IMR-90 (cell line): Measurements from ENCODE around the gene SEC23IP. TPM values are rescaled to one million over a fixed set of nuclear protein-coding genes. Genes with fewer than 3 reads are reported as not detected.

Experiments used
- ATAC-seq: fragments of 200-7000 bp; cut with Tn5 transposase; 2 replicates; pipeline ENCODE4 v1.9.1; 2020; ENCODE audit warnings: low read depth, mild to moderate bottlenecking, moderate library complexity
- BruUV-seq: library from RNA; stranded (reverse); fragments of 400-500 nt; replicated peaks from 2 replicates; lab custom pipeline; 2021; lab: Mats Ljungman, UMichigan
- CTCF ChIA-PET: fragments of 300-600 bp; formaldehyde crosslinking; extraction: SDS; loops from one replicate; lab custom pipeline; 2021; ENCODE audit warnings: antibody characterized with exemption; lab: Yijun Ruan, JAX
- POLR2A ChIA-PET: fragments of 300-600 bp; sonication (Branson Sonifier 250); formaldehyde crosslinking; loops from one replicate; lab custom pipeline; 2022; ENCODE audit warnings: antibody characterized with exemption; ENCODE audit not compliant: unreplicated experiment; lab: Charles Lee
- DNase-seq: peaks from one replicate; pipeline ENCODE4 v3.0.0; 2013
- H2AFZ ChIP-seq: replicated peaks from 2 replicates; pipeline ENCODE3; 2013; ENCODE audit warnings: low read length, mild to moderate bottlenecking; ENCODE audit not compliant: poor library complexity
- H2AK5ac ChIP-seq: 2 replicates; pipeline ENCODE4 v1.6.1; 2013; ENCODE audit warnings: low read depth, low read length, inconsistent platforms
- H2AK9ac ChIP-seq: replicated peaks from 2 replicates; pipeline ENCODE3; 2013; ENCODE audit warnings: mild to moderate bottlenecking, low read depth, low read length, moderate library complexity; ENCODE audit not compliant: poor library complexity
- H2BK120ac ChIP-seq: 2 replicates; pipeline ENCODE4 v1.6.1; 2013; ENCODE audit warnings: low read depth, low read length, inconsistent platforms
- H2BK15ac ChIP-seq: 3 replicates; pipeline ENCODE4 v1.6.1; 2013; ENCODE audit warnings: low read depth, low read length, inconsistent platforms
- H2BK20ac ChIP-seq: 2 replicates; pipeline ENCODE4 v1.6.1; 2013; ENCODE audit warnings: low read depth, mild to moderate bottlenecking, inconsistent platforms, low read length, moderate library complexity
- H2BK5ac ChIP-seq: 2 replicates; pipeline ENCODE4 v1.6.1; 2013; ENCODE audit warnings: mild to moderate bottlenecking, low read depth, low read length, inconsistent platforms; ENCODE audit not compliant: poor library complexity, severe bottlenecking
- H3K14ac ChIP-seq: replicated peaks from 2 replicates; pipeline ENCODE4 v1.6.1; 2013; ENCODE audit warnings: low read depth, low read length, inconsistent platforms
- H3K18ac ChIP-seq: 2 replicates; pipeline ENCODE4 v1.6.1; 2013; ENCODE audit warnings: low read depth, low read length, control low read depth
- H3K23ac ChIP-seq: 2 replicates; pipeline ENCODE4 v1.6.1; 2013; ENCODE audit warnings: low read depth, low read length, inconsistent platforms
- H3K27ac ChIP-seq: 2 replicates; pipeline ENCODE4 v1.5.1; 2013; ENCODE audit warnings: mild to moderate bottlenecking, control low read depth, low read length; ENCODE audit not compliant: insufficient read depth
- H3K27me3 ChIP-seq: 2 replicates; pipeline ENCODE4 v1.6.1; 2013; ENCODE audit warnings: low read length; ENCODE audit not compliant: control insufficient read depth, insufficient read depth
- H3K36me3 ChIP-seq: 2 replicates; pipeline ENCODE4 v1.6.1; 2013; ENCODE audit warnings: low read length, mixed read lengths; ENCODE audit not compliant: control insufficient read depth, insufficient read depth
- H3K4ac ChIP-seq: 2 replicates; pipeline ENCODE4 v1.6.1; 2013; ENCODE audit warnings: low read depth, low read length, inconsistent platforms
- H3K4me1 ChIP-seq: 2 replicates; pipeline ENCODE4 v1.6.1; 2013; ENCODE audit warnings: low read length, mixed read lengths; ENCODE audit not compliant: control insufficient read depth, insufficient read depth
- H3K4me2 ChIP-seq: 2 replicates; pipeline ENCODE4 v1.6.1; 2013; ENCODE audit warnings: low read depth, mild to moderate bottlenecking, control low read depth, low read length, moderate library complexity
- H3K4me3 ChIP-seq: 2 replicates; pipeline ENCODE4 v1.5.1; 2013; ENCODE audit warnings: low read depth, mild to moderate bottlenecking, control low read depth, low read length, moderate library complexity; ENCODE audit not compliant: insufficient read depth
- H3K56ac ChIP-seq: 2 replicates; pipeline ENCODE4 v1.6.1; 2013; ENCODE audit warnings: low read length, inconsistent platforms; ENCODE audit not compliant: insufficient read depth; ENCODE audit errors: extremely low read depth
- H3K79me1 ChIP-seq, 2 experiments: 2 replicates each; pipeline ENCODE4 v1.6.1; 2013; ENCODE audit warnings: low read length in 2 of 2, inconsistent platforms in 1 of 2, low read depth in 1 of 2
- H3K9ac ChIP-seq: 2 replicates; pipeline ENCODE4 v1.6.1; 2013; ENCODE audit warnings: low read depth, low read length, control low read depth
- H3K9me1 ChIP-seq: 2 replicates; pipeline ENCODE4 v1.6.1; 2013; ENCODE audit warnings: low read length, inconsistent platforms; ENCODE audit not compliant: insufficient read depth
- H3K9me3 ChIP-seq: 2 replicates; pipeline ENCODE4 v1.6.1; 2013; ENCODE audit warnings: low read length; ENCODE audit not compliant: control insufficient read depth, insufficient read depth
- H4K20me1 ChIP-seq: 2 replicates; pipeline ENCODE4 v1.6.1; 2013; ENCODE audit warnings: low read length, inconsistent platforms; ENCODE audit not compliant: insufficient read depth
- H4K5ac ChIP-seq: 2 replicates; pipeline ENCODE4 v1.6.1; 2013; ENCODE audit warnings: mild to moderate bottlenecking, low read depth, low read length, control low read depth
- H4K8ac ChIP-seq, 2 experiments: 2 replicates each; pipeline ENCODE4 v1.6.1; 2013; ENCODE audit warnings: low read depth in 2 of 2, low read length in 2 of 2, control low read depth in 1 of 2, inconsistent platforms in 1 of 2
- H4K91ac ChIP-seq: 2 replicates; pipeline ENCODE4 v1.6.1; 2013; ENCODE audit warnings: low read depth, low read length, inconsistent platforms; ENCODE audit not compliant: insufficient read depth
- BHLHE40 ChIP-seq: fragments of 150-350 bp; IDR thresholded peaks from 2 replicates; pipeline ENCODE4 v1.6.1; 2016; ENCODE audit warnings: mild to moderate bottlenecking, low read depth, low read length
- CEBPB ChIP-seq: IDR thresholded peaks from 2 replicates; pipeline ENCODE4 v1.6.1; 2012; ENCODE audit warnings: low read depth, low read length, improper control_type of control experiment
- CHD1 ChIP-seq: IDR thresholded peaks from 2 replicates; pipeline ENCODE4 v1.6.1; 2012; ENCODE audit warnings: low read depth, low read length, improper control_type of control experiment
- CTCF ChIP-seq: conservative IDR thresholded peaks from 2 replicates; pipeline ENCODE4 v1.5.1; 2012; ENCODE audit warnings: mild to moderate bottlenecking, low read depth, low read length, improper control_type of control experiment
- ELK1 ChIP-seq: fragments of 150-350 bp; IDR thresholded peaks from 2 replicates; pipeline ENCODE4 v1.6.1; 2016; ENCODE audit warnings: low read depth, mild to moderate bottlenecking, low read length, moderate library complexity, borderline replicate concordance
- FOS ChIP-seq: fragments of 150-350 bp; IDR thresholded peaks from 2 replicates; pipeline ENCODE4 v1.6.1; 2016; ENCODE audit warnings: low read depth, low read length
- MXI1 ChIP-seq: IDR thresholded peaks from 2 replicates; pipeline ENCODE4 v1.6.1; 2012; ENCODE audit warnings: low read depth, mild to moderate bottlenecking, low read length, moderate library complexity, borderline replicate concordance
- POLR2A ChIP-seq: IDR thresholded peaks from 2 replicates; pipeline ENCODE4 v1.6.1; 2012; ENCODE audit warnings: mild to moderate bottlenecking, low read depth, low read length
- RAD21 ChIP-seq: IDR thresholded peaks from 2 replicates; pipeline ENCODE4 v1.6.1; 2012; ENCODE audit warnings: low read length, improper control_type of control experiment
- RCOR1 ChIP-seq: IDR thresholded peaks from 2 replicates; pipeline ENCODE4 v1.6.1; 2012; ENCODE audit warnings: mild to moderate bottlenecking, low read length, improper control_type of control experiment; ENCODE audit not compliant: insufficient replicate concordance
- RFX5 ChIP-seq: IDR thresholded peaks from 2 replicates; pipeline ENCODE4 v1.8.0; 2012; ENCODE audit warnings: low read depth, mild to moderate bottlenecking, low read length, moderate library complexity
- SMC3 ChIP-seq: fragments of 150-350 bp; IDR thresholded peaks from 2 replicates; pipeline ENCODE4 v1.6.1; 2016; ENCODE audit warnings: low read depth, mild to moderate bottlenecking, antibody characterized with exemption, low read length, moderate library complexity
- USF2 ChIP-seq: fragments of 150-350 bp; IDR thresholded peaks from 2 replicates; pipeline ENCODE4 v1.6.1; 2017; ENCODE audit warnings: mild to moderate bottlenecking, antibody characterized with exemption, low read length, low read depth
- WGBS, 2 experiments: methylation state at CpG; one replicate each; pipeline versions ENCODE4 v1.1.5 to v1.1.7; 2013; ENCODE audit warnings: missing lambda C conversion rate in 2 of 2; ENCODE audit not compliant: insufficient read length in 1 of 2; ENCODE audit errors: extremely low coverage in 2 of 2; 5-methylcytosine and 5-hydroxymethylcytosine counted together
- dilution Hi-C: fragments of 300-500 bp; cut with HindIII; formaldehyde crosslinking; loops from one replicate; pipeline ENCODE4 v1.14.3; 2018; ENCODE audit warnings: low sequenced_read_pairs; ENCODE audit not compliant: unreplicated experiment
- in situ Hi-C: fragments of 300-500 bp; cut with MboI; formaldehyde crosslinking; loops from 3 replicates; pipeline ENCODE4 v1.14.3; 2019; ENCODE audit warnings: low sequenced_read_pairs, inconsistent platforms, mixed read lengths
- intact Hi-C: fragments of 100-400 bp; cut with micrococcal nuclease; formaldehyde crosslinking; loops from 2 replicates; pipeline ENCODE4 v1.10.0; 2022
- polyA plus RNA-seq, 3 experiments: library from polyadenylated mRNA; depleted of rRNA; stranded (reverse); fragments of >200 nt; gene quantifications; 2 replicates each; pipeline ENCODE4 v1.2.3, GENCODE V29; 2012; ENCODE audit warnings: low replicate concordance in 1 of 3
- total RNA-seq: library from RNA; depleted of rRNA; stranded (reverse); fragments of >200 nt; gene quantifications from 2 replicates; pipeline ENCODE4 v1.2.3, GENCODE V29; 2012

Gene SEC23IP
- total and polyA plus RNA-seq, 2 of the 4 experiments (the other 2 are of a cell fraction) = 37.4 to 39.8 TPM

- dilution Hi-C loops = no loop called here
- Histone ChIP-seq H3K27ac (peak overlapping the region; percentile 66), H4K8ac (peak overlapping the region; percentile 91 to 93), H2BK20ac (no peak overlapping the region), H3K4me1 (no peaks in the 10 kb centered on the region; the same call in 1 of the 2 replicates), H3K4me2 (peak overlapping the region; percentile 90), H4K5ac (peak overlapping the region; percentile 86), H4K20me1 (peaks cover 32% of the 10 kb centered on the region), H2BK15ac (no peak overlapping the region), H3K23ac (peak overlapping the region; percentile 80), H3K14ac (peak overlapping the region; percentile 75), H3K9me1 (peaks cover 6% of the 10 kb centered on the region; the same call in 1 of the 2 replicates), H2BK5ac (peak overlapping the region; percentile 52), H3K36me3 (no peaks in the 10 kb centered on the region), H3K4ac (peak overlapping the region; percentile 68), H3K9ac (peak overlapping the region; percentile 69), H2BK120ac (0 out of 2 replicates have a peak overlapping the region, but pooled peaks have one; percentile 3), H3K27me3 (no peaks in the 10 kb centered on the region), H3K4me3 (peak overlapping the region; percentile 55), H3K18ac (peak overlapping the region; percentile 10), H3K9me3 (no peaks in the 10 kb centered on the region), H2AFZ (peak overlapping the region; percentile 95), H4K91ac (peak overlapping the region; percentile 53), H2AK5ac (no peak overlapping the region), H3K79me1 (peaks cover 6 to 17% of the 10 kb centered on the region in 2 experiments; a peak in 2 of 4 replicates), H3K56ac (peak overlapping the region; percentile 63), H2AK9ac (peak overlapping the region; percentile 74)
- DNase-seq (peak; percentile 80), ATAC-seq (peak; percentile 96)
- CTCF ChIA-PET = interaction anchor here (0.6 to 2.2 kb wide), 6 partner anchors 13 to 290 kb away, joined by 3 to 14 read pairs (median 4); no protein-coding TSS in a partner anchor
- WGBS, 2 experiments = 5% methylated on average over 19 of the region's 75 CpGs; no CpG with 5 or more reads in 1 of the 2 experiments
- no TSS peak for BruUV-seq
- intact Hi-C loops = loop anchor here (1.0 kb wide), 1 partner anchor 19 kb away; the partner anchor contains the start of gene SEC23IP
- in situ Hi-C loops = loop anchor here (25.0 kb wide), 1 partner anchor 686 kb away; the partner anchor contains the start of gene PRDX3
- POLR2A ChIA-PET = no interaction called here
- TF ChIP-seq POLR2A = no peak
- TF ChIP-seq RCOR1 = peak; percentile 28
- no peak for TF ChIP-seq CEBPB
- peak; percentile 37; the same call in 1 of the 2 replicates for TF ChIP-seq MXI1
- TF ChIP-seq USF2 = no peak
- TF ChIP-seq FOS = no peak
- TF ChIP-seq SMC3 = no peak
- TF ChIP-seq CTCF = no peak
- TF ChIP-seq ELK1 = no peak
- no peak for TF ChIP-seq CHD1
- TF ChIP-seq RFX5 = no peak
- no peak for TF ChIP-seq RAD21
- no peak for TF ChIP-seq BHLHE40
These were observed 19.5 kb upstream of the SEC23IP start for GRCh38 chr10:119872860-119873681.
